Epithelial cell of prostate (primary cell): Measurements from ENCODE around the gene THBS1.

ENCODE experiments used
- DNase-seq: peaks from one replicate; pipeline ENCODE4 v3.0.0-alpha.2; 2011; ENCODE audit warnings: low read depth, low spot score
- H3K27ac ChIP-seq: fragments of 450-650 bp; 2 replicates; pipeline ENCODE4 v1.5.1; 2017; ENCODE audit warnings: mild to moderate bottlenecking

Gene THBS1

DNA sequence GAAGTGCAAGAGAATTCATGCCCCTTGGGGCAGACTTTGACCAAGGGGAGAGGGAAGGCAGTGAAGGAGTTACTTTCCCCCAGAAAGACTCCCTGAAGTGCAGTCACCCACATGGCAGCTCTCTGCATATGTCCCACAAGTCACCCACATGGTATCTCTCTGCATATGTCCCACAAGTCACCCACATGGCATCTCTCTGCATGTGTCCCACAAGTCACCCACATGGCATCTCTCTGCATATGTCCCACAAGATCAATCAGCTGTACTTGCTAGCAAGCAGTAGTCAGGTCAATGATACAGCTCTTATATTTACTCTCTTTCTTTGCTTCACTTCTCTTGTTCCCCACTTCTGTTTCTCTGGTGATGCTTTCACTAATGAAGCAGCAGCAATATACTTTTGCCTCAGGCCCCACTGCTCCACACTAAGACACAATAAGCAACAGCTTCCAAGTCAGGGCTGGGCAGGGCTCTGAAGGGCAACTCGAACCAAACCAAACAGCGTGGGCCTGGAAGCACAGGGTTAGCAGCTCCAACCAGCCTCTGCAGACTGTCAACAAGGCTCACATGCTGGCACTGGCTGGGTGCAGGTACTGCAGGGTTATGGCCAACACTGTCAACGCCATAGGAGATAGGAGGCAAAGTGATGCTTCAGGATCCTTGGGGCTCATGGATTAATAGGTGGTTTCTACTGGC lies 46.7 kb downstream of the THBS1 start:
- DNase-seq, result no peak
- peak overlapping the region; percentile 99 for H3K27ac ChIP-seq

DNA sequence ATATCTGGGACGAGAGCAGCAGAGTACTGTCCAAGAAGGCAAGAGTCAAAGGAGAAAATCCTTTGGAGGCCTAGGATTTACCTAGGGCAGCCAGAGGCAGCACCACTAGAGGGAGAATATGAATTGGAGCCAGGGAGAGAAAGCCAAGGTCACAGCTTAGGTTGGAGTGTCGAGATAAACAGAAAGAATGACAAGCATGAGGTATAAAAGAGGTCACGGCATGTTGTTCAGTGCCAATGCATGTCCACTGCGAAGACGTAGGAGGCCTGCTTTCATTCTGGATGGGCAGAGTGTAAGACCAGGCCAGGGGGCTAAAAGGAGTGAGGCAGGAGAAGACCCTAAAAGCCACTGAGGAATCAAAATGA lies 47.2 kb downstream of the THBS1 start:
- peak overlapping the region; percentile 99 for H3K27ac ChIP-seq

DNA sequence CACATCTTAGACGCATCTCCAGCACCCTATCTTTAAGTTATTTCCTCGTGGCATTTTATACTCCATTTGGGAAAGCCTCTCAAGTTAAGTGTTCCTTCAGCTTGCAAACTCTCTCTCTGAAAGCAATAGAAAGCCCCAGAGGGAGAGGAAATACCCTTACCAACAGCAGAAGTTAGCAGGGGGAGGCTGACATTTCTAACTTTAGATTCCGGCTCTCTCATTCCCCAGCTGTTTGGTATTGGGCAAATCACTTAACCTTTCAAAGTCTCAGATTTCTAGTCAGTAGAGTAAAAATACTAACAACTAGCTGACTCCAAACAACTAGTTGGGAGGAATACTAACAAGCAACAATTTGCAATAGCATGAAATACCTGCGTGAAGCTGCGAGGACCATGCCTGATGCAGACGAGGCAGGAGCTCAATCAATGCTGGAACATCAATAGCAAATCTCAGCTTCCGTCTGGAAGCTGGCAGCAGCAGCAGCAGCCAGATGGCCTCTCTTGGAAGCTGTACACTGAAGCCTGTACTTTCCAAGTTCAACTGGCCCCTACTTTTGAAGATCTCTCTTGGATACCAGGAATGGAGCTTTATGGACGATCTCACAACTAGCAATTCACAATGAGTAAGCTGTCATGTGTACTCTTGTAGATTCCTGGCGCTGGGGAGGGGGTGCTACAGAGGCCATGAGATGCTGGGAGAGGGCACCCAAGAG lies 47.8 kb downstream of the THBS1 start:
- no peak for DNase-seq
- H3K27ac ChIP-seq, result peak overlapping the region; percentile 99

More for the DNA sequence above, 47.2 kb downstream of the THBS1 start:
- no peak for DNase-seq

DNA sequence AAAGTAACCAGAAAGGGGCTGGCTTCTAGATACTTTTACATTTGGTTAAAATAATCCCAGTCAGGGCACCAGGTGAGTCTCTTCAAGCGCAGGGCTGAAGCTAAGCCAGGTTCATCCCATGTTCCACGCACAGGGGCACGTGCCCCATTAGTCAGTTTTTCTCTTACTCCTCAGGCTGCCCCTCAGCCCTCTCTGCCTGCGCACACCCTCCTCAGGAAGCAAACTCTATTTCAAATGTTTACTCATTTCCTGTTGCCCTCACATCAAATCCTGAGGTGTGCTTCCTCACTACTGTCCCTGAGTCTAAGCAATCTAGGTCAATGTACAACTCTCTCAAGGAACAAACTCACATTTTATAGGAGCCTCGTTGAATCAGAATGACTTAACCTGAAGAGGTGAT lies 48.5 kb downstream of the THBS1 start:
- peak; percentile 83 for DNase-seq
- H3K27ac ChIP-seq, result peak overlapping the region; percentile 99

DNA sequence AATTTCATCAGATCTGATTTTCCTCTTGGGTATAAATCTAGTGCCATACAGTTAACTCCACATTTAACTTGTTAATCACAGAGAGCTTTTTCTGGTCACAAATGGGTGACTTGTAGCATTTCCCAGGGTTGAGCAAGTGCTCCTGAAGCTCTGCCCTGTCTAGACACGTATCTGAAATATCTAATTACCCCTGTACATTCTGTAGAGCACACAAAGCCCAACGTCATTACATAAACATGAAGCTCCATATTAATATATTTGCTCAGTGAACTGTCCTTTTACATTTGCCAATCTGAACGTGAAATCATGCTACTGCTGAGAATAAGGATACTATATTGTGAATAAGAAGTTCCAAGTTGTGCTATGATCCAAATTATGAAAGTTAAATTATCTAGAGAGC lies 49.0 kb downstream of the THBS1 start:
- H3K27ac ChIP-seq, result peak overlapping the region; percentile 99
- peak; percentile 81 for DNase-seq

DNA sequence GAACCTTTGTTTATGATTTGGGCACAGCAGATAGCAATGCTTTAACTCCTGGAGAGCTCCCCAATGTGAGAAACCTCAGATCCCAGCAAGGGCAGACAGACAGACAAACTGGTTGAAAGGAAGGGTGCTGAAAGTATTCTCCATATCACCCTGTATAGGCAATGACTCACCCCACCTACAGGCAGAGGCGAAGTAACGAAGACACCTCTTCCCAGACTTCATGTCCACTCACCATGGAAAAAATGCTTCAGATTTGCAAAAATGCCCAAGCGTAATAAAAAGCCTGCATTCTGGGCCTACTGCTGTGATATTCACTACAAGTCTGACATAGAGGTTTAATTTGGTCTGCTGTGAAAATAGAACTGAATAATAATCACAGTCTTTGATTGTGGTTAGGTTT lies 50.5 kb downstream of the THBS1 start:
- DNase-seq, result peak; percentile 26
- H3K27ac ChIP-seq, result peak overlapping the region; percentile 99

DNA sequence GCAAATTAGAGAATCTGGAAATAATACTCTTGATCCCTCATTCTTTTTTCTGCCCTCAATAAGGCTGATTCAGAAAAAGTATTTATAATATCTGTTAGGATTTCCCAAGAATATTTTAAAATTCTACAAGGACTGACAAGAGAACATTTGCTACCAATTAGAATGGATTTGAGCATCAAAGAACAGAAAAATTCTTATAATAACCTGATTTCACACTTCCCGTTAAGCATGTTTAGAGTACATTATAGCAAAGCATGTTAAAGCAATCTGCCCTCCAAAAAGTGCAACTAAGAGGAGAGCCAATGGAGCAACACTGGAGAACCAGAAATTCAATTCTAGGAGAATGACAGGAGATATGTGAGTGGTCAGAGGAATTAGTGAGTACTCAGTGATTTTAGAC lies 57.2 kb downstream of the THBS1 start:
- no peak overlapping the region for H3K27ac ChIP-seq
- no peak for DNase-seq

DNA sequence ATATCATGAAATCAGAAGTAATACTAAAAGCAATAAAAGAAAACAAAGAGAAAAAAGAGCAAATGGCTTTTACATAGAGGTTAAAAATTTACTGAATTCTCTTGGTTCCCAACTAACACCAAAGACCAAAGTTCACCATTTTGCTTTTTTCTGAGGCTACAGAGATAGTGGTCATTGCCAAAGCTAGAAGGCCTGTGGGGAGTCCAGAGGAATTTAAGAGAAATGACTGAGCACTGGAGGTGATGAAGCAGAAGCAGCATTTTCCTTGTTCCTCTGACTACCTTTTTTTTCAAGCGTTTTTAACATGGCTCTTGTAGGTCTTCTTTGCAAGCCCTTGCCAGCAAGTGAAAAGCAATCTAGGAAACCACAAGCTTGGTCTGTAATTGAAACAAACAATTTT lies 58.2 kb downstream of the THBS1 start:
- no peak for DNase-seq
- no peak overlapping the region for H3K27ac ChIP-seq

DNA sequence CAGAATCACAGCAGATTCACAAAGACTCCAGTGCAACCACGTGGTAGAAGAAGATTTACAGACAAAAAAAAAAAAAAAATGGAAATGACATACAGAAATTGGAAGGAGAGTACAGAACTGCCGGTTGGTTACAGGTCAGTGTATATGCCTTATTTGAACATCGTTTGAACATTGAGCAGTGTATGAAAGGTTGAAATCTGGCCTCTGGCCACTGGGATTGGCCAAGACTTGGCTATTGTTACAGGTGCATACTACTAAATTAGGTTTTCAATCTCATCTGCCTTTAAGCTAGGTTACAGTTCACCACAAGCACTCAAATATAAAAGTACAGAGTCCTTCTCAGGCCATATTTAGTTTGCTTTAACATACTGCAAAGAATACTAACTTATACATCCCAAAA lies 59.8 kb downstream of the THBS1 start:
- peak overlapping the region; percentile 90 for H3K27ac ChIP-seq
- DNase-seq, result no peak

DNA sequence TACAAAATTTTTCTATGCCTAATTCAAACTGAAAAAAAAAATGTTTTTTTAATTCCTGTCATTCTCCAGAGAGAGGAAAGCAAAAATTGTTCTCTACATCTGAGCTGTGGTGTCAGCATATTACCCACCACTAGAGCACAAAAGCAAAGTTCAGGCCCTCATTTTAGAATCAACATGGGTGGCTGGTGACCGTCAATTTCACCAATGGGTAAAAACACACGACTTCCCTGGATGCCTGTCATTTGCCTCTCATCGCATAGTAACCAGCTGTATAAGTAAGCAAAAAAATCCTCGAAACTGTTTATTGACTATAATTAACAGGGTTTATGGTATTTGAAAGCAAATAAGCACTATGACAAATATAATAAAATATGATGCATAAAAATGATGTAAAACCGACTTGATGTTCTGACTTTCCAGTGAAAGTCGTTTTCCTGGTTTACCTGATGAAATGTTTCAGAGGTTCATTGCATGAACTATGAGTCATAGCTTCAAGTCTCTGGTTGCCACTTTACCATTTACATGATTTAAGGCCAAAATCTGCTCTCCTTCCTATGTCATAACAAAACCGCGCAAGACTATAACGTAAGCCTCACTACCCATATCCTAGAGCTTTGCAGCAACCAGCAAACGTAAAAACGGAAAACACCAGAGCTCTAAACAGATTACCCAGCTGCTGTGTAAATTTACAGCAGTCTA lies 60.5 kb downstream of the THBS1 start:
- peak; percentile 29 for DNase-seq
- H3K27ac ChIP-seq, result peak overlapping the region; percentile 90

DNA sequence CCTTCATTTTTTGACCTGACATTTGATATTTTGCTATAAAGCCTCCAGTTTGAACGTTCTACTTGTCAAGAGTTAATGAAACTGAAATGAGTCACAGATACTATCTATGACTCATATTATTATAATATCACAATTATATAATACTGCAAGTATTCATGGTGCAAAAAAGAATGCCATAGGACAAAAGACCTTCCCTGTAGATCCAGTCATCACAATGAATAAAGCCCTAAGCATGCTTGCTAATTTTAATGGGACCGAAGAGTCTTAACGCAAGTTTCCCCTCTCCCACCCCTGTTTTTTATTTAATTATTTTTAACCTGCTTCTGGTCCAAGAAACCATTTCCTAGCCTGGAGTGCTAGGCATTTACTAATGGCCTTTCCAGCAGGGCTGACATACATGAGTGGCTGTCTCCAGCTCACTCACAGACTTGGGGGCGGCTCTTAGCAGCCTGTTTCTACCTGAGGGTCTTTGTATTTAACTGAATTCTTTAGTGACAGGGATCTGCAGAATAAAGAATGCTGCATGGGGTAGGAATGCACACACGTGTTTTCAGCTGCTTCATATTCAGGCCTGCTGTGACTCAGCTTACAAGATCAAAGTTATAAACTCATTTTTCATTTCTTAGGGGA lies 61.2 kb downstream of the THBS1 start:
- H3K27ac ChIP-seq, result peak overlapping the region; percentile 90
- DNase-seq, result peak; percentile 66

DNA sequence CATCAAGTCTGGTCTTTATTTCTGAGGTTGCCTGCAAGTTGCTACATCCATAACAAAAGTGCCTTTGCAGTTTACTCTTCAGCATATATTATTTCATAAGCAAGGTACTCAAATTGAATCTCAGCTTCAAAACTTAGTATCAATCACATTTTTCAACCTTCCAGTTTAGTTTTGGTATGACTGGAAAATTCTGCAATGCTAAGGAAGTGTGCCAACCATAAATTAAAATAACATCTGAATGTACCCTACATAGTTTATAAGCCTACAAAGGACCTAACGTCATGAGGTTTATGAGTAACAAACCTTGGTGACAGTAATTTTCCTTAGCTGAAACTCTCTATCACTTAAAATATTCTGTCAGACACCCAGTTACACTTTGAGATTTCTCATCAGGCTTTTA lies 62.8 kb downstream of the THBS1 start:
- no peak for DNase-seq

DNA sequence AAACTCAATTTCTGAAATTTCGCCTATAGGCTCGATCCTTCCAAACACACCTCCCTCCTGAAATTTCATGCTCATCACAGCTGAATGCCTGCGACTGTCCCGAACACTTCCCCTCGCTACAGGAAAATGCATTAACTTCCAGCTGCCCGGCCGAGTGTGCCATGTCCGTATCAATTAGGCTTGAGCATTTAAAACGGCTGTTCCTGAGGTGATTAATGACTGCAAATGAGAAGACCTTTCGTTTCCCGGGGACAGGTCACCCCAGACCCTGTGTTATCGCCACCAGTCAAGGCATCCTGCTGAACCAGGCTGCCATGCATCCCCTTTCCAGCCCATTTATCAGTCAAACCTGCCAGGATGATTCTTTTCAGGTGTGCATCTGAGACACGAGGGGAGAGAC lies 63.3 kb downstream of the THBS1 start:
- DNase-seq, result no peak
- no peak overlapping the region for H3K27ac ChIP-seq

More for the DNA sequence above, 62.8 kb downstream of the THBS1 start:
- H3K27ac ChIP-seq, result no peak overlapping the region

DNA sequence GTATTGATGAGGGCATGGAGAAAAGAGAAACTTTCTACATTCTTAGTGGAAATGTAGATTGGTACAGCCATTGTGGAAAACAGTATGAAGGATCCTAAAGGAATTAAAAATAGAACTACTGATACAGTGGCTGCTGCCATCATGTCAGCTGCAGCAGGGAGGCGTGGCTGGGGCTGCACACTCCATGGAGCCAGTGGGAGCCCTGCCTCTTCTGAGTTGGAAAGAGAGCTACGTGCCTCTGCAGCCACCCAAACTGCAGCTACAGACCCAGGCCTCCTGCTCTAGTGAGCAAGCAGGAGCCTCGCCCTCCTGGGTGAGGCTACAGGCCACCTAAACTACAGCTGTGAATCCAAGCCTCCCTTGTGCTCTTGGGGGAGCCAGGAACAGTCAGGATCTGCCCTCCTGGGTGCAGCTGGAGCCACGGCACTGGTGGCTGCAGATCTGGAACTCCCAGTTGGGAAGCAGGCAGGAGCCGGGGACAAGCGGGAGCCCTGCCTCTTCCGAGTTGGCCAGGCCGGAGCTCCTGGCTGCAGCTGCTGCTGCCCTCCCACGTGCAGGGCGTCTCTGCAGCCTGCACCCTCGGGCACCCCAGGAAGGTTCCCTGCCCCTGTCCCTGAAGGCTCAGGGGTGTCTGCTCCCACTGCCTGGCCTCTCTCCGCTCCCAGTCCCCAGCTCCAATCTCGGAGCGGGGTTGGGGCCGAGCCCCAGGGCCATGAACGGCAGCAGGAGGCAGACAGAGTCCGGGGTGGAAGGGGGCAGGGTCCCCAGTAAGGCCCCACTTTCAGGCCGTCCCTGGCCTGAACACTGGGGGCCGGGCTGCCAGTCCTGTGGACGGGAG lies 64.5 kb downstream of the THBS1 start:
- no peak for DNase-seq
- no peak overlapping the region for H3K27ac ChIP-seq

DNA sequence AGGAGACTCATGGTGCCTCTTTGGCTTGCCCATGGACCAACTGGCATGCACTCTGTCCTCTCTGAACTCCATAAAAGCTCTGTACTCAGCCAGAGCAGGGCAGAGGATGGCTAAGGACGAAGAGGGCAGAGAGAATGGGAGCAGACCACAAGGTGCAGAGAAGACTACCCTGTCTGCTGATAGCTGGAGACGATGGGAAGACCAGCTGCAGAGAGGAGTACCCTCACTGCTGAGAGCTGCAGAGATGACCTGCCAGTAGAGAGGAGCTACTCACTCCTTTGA lies 65.0 kb downstream of the THBS1 start:
- no peak for DNase-seq

DNA sequence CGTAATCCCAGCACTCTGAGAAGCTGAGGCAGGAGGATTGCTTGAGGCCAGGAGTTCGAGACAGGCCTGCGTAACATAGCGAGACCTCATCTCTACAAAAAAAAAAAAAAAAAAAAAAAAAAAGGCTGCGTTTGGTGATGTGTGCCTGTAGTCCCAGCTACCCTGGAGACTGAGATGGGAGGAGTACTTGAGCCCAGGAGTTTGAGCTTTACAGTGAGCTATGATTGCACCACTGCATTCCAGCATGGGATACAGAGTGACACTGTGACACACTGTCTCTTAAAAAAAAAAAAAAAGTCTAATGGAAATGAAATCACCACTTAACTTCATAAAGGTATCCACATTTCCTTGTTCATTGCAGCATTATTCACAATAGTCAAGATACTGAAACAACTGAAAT lies 65.5 kb downstream of the THBS1 start:
- H3K27ac ChIP-seq, result no peak overlapping the region
- DNase-seq, result no peak

More for the DNA sequence above, 65.0 kb downstream of the THBS1 start:
- no peak overlapping the region for H3K27ac ChIP-seq
